HCT116 (cell line): ENCODE data around the gene SERPINC1. TPM values are rescaled to one million over a fixed set of nuclear protein-coding genes. Genes with fewer than 3 reads are reported as not detected.

Experiments used
- ATAC-seq: fragments of 200-7000 bp; cut with Tn5 transposase; 2 replicates; pipeline ENCODE4 v1.9.1; 2020; ENCODE audit warnings: mild to moderate bottlenecking, moderate library complexity
- BruUV-seq: library from RNA; stranded (reverse); fragments of 400-500 nt; replicated peaks from 2 replicates; lab custom pipeline; 2021; lab: Mats Ljungman, UMichigan
- CTCF ChIA-PET: fragments of 300-600 bp; sonication (Branson Sonifier 250); formaldehyde crosslinking; loops from one replicate; lab custom pipeline; 2021; ENCODE audit warnings: antibody characterized with exemption; lab: Charles Lee
- POLR2A ChIA-PET: fragments of 300-600, 350-600 bp; sonication (Branson Sonifier 250); formaldehyde crosslinking; loops from one replicate; lab custom pipeline; 2021; ENCODE audit warnings: antibody characterized with exemption; lab: Charles Lee
- RAD21 ChIA-PET, 2 experiments: fragments of 300-600 bp; sonication (Branson Sonifier 250); formaldehyde crosslinking; loops; one replicate each; lab custom pipeline; 2023; ENCODE audit warnings: low total read pairs in 2 of 2; ENCODE audit not compliant: uncharacterized antibody in 2 of 2, unreplicated experiment in 2 of 2, low non-redundant PET in 1 of 2; lab: Charles Lee
- DNase-seq: peaks from one replicate; pipeline ENCODE4 v3.0.0-alpha.2; 2010; ENCODE audit warnings: low read depth, low spot score
- H2AFZ ChIP-seq: fragments of 200-600 bp; shearing (Covaris generic), sonication (generic); 2 replicates; pipeline ENCODE4 v1.6.1; 2017; ENCODE audit warnings: low read depth, mixed run types, mixed read lengths, antibody characterized with exemption, low read length; ENCODE audit not compliant: poor library complexity, severe bottlenecking
- H3K27ac ChIP-seq: 2 replicates; pipeline ENCODE4 v1.5.1; 2012; ENCODE audit warnings: low read depth, low read length
- H3K27me3 ChIP-seq: fragments of 200-600 bp; sonication (generic); 2 replicates; pipeline ENCODE4 v1.6.1; 2016; ENCODE audit warnings: mixed run types, low read length, mixed read lengths; ENCODE audit not compliant: insufficient read depth
- H3K36me3 ChIP-seq, 2 experiments: fragments of 200-500 bp in 1 of 2; fragments of 200-600 bp in 1 of 2; sonication (Bioruptor generic) in 1 of 2; sonication (generic) in 1 of 2; 2 replicates each; pipeline versions ENCODE4 v1.5.1 to v1.6.1; 2014 to 2016; ENCODE audit warnings: low read length in 2 of 2, inconsistent platforms in 1 of 2, mixed read lengths in 1 of 2, mixed run types in 1 of 2; ENCODE audit not compliant: insufficient read depth in 2 of 2, control insufficient read depth in 1 of 2
- H3K4me1 ChIP-seq, 2 experiments: fragments of 200-600 bp in 1 of 2; sonication (generic) in 1 of 2; 2 replicates each; pipeline versions ENCODE4 v1.5.1 to v1.6.1; 2012 to 2017; ENCODE audit warnings: low read length in 2 of 2, inconsistent platforms in 1 of 2, mild to moderate bottlenecking in 1 of 2, mixed read lengths in 1 of 2, mixed run types in 1 of 2, moderate library complexity in 1 of 2; ENCODE audit not compliant: insufficient read depth in 2 of 2, control insufficient read depth in 1 of 2
- H3K4me2 ChIP-seq: fragments of 200-600 bp; sonication (generic); 2 replicates; pipeline ENCODE4 v1.6.1; 2017; ENCODE audit warnings: mixed run types, low read length, mixed read lengths
- H3K4me3 ChIP-seq, 2 experiments: fragments of 200-600 bp in 1 of 2; sonication (generic) in 1 of 2; replicated peaks in 1 of 2; 2 replicates each; pipeline ENCODE4 v1.5.1; 2011 to 2016; ENCODE audit warnings: low read length in 2 of 2, control low read depth in 1 of 2, low read depth in 1 of 2, mild to moderate bottlenecking in 1 of 2, mixed read lengths in 1 of 2, mixed run types in 1 of 2
- H3K79me2 ChIP-seq: fragments of 200-600 bp; sonication (generic); 2 replicates; pipeline ENCODE4 v1.6.1; 2017; ENCODE audit warnings: mild to moderate bottlenecking, mixed run types, low read length, moderate library complexity, mixed read lengths; ENCODE audit not compliant: insufficient read depth
- H3K9ac ChIP-seq: fragments of 200-600 bp; sonication (generic); 2 replicates; pipeline ENCODE4 v1.6.1; 2016; ENCODE audit warnings: low read length, mixed read lengths
- H3K9me2 ChIP-seq: fragments of 200-600 bp; sonication (generic), shearing (Covaris generic); 2 replicates; pipeline ENCODE4 v1.6.1; 2017; ENCODE audit warnings: mixed run types, mild to moderate bottlenecking, moderate library complexity; ENCODE audit not compliant: insufficient read depth
- H3K9me3 ChIP-seq, 2 experiments: fragments of 200-500 bp in 1 of 2; fragments of 200-600 bp in 1 of 2; sonication (Bioruptor generic) in 1 of 2; sonication (generic) in 1 of 2; 2 replicates each; pipeline ENCODE4 v1.6.1; 2014 to 2017; ENCODE audit warnings: low read length in 2 of 2, mixed read lengths in 2 of 2, inconsistent platforms in 1 of 2, low read depth in 1 of 2, mild to moderate bottlenecking in 1 of 2, mixed run types in 1 of 2, moderate library complexity in 1 of 2; ENCODE audit not compliant: control insufficient read depth in 1 of 2, insufficient read depth in 1 of 2
- H4K20me1 ChIP-seq: fragments of 200-600 bp; sonication (generic), shearing (Covaris generic); 2 replicates; pipeline ENCODE4 v1.6.1; 2017; ENCODE audit warnings: mixed run types, mild to moderate bottlenecking, moderate library complexity; ENCODE audit not compliant: insufficient read depth
- CBX3 ChIP-seq: IDR thresholded peaks from 2 replicates; pipeline ENCODE4 v1.6.1; 2012; ENCODE audit warnings: low read depth
- CEBPB ChIP-seq: IDR thresholded peaks from 2 replicates; pipeline ENCODE4 v1.6.1; 2012; ENCODE audit warnings: low read depth
- CTCF ChIP-seq, 3 experiments: fragments of 200-600 bp in 1 of 3; sonication (generic) in 1 of 3; IDR thresholded peaks in 2 of 3; conservative IDR thresholded peaks in 1 of 3; 2 replicates each; pipeline ENCODE4 v1.5.1; 2012 to 2017; ENCODE audit warnings: low read depth in 2 of 3, low read length in 2 of 3, antibody characterized with exemption in 1 of 3, borderline replicate concordance in 1 of 3, control low read depth in 1 of 3, mild to moderate bottlenecking in 1 of 3, mixed read lengths in 1 of 3, mixed run types in 1 of 3, moderate library complexity in 1 of 3; ENCODE audit not compliant: insufficient read depth in 1 of 3
- ELF1 ChIP-seq: IDR thresholded peaks from 2 replicates; pipeline ENCODE4 v1.6.1; 2012; ENCODE audit warnings: low read depth, borderline replicate concordance
- EZH2 ChIP-seq: fragments of 200-600 bp; sonication (generic); IDR thresholded peaks from 2 replicates; pipeline ENCODE4 v1.6.1; 2017; ENCODE audit warnings: antibody characterized with exemption, mixed run types
- EZH2phosphoT487 ChIP-seq: fragments of 200-600 bp; IDR thresholded peaks from 2 replicates; pipeline ENCODE4 v1.6.1; 2018; ENCODE audit warnings: antibody characterized with exemption, borderline replicate concordance
- FOSL1 ChIP-seq: IDR thresholded peaks from 2 replicates; pipeline ENCODE4 v1.6.1; 2012; ENCODE audit warnings: low read depth
- JUND ChIP-seq: IDR thresholded peaks from 2 replicates; pipeline ENCODE4 v1.6.1; 2012
- MAX ChIP-seq: IDR thresholded peaks from 2 replicates; pipeline ENCODE4 v1.6.1; 2012
- POLR2A ChIP-seq: IDR thresholded peaks from 2 replicates; pipeline ENCODE4 v1.7.0; 2011; ENCODE audit warnings: borderline replicate concordance; ENCODE audit not compliant: insufficient read depth, insufficient read length; ENCODE audit errors: extremely low read depth
- POLR2AphosphoS5 ChIP-seq: IDR thresholded peaks from 2 replicates; pipeline ENCODE4 v1.6.1; 2011; ENCODE audit warnings: mild to moderate bottlenecking, low read depth, low read length, moderate library complexity
- RAD21 ChIP-seq: IDR thresholded peaks from 2 replicates; pipeline ENCODE4 v1.6.1; 2012; ENCODE audit warnings: low read depth, mild to moderate bottlenecking
- REST ChIP-seq: IDR thresholded peaks from 2 replicates; pipeline ENCODE4 v1.6.1; 2012; ENCODE audit warnings: low read depth
- SIN3A ChIP-seq: IDR thresholded peaks from 2 replicates; pipeline ENCODE4 v1.6.1; 2012; ENCODE audit warnings: low read depth
- SP1 ChIP-seq: IDR thresholded peaks from 2 replicates; pipeline ENCODE4 v1.6.1; 2012; ENCODE audit warnings: low read depth
- SRF ChIP-seq: IDR thresholded peaks from 2 replicates; pipeline ENCODE4 v1.6.1; 2012; ENCODE audit warnings: low read depth
- ZBTB33 ChIP-seq: IDR thresholded peaks from 2 replicates; pipeline ENCODE4 v1.6.1; 2011; ENCODE audit warnings: mild to moderate bottlenecking, low read length, moderate library complexity; ENCODE audit not compliant: insufficient replicate concordance; ENCODE audit errors: extremely low read depth
- ZFX ChIP-seq: fragments of 450-650 bp; IDR thresholded peaks from 2 replicates; pipeline ENCODE4 v1.6.1; 2017
- ZNF274 ChIP-seq: fragments of 200-500 bp; sonication (Bioruptor generic); IDR thresholded peaks from 2 replicates; pipeline ENCODE4 v1.6.1; 2014; ENCODE audit warnings: mild to moderate bottlenecking, low read depth, low read length, inconsistent platforms
- intact Hi-C: fragments of 100-400 bp; cut with micrococcal nuclease; formaldehyde crosslinking; loops from 2 replicates; pipeline ENCODE4 v1.10.0; 2022
- total RNA-seq: library from RNA; stranded (reverse); gene quantifications from one replicate; pipeline ENCODE4 v1.2.1, GENCODE V29; 2021; ENCODE audit not compliant: unreplicated experiment

The SERPINC1 gene
- total RNA-seq, 1 experiment from 2014 or later: 0.61 TPM

- ATAC-seq (no peak), DNase-seq (no peak)
- H3K4me2 ChIP-seq: no peak overlapping the region
- no peaks in the 10 kb centered on the region for H3K36me3 ChIP-seq
- H3K27me3 ChIP-seq: no peaks in the 10 kb centered on the region
- H3K9me3 ChIP-seq: no peaks in the 10 kb centered on the region
- H2AFZ ChIP-seq: no peak overlapping the region
- RAD21 ChIA-PET: no interaction called here
- no peak overlapping the region for H3K27ac ChIP-seq
- intact Hi-C loops: no loop called here
- no peaks in the 10 kb centered on the region for H3K4me1 ChIP-seq
- H3K4me3 ChIP-seq: no peak overlapping the region
- no peak overlapping the region for H3K9ac ChIP-seq
- CTCF ChIA-PET: no interaction called here
- no peaks in the 10 kb centered on the region for H3K79me2 ChIP-seq
- BruUV-seq: no TSS peak
- H3K9me2 ChIP-seq: no peaks in the 10 kb centered on the region
- no peaks in the 10 kb centered on the region for H4K20me1 ChIP-seq
- POLR2A ChIA-PET: no interaction called here
- TF ChIP-seq EZH2 (no peak), ZFX (no peak), CTCF (IDR thresholded peaks at IDR 0.05 in 2 of 3, conservative IDR thresholded peaks at IDR 0.05 in 1 of 3; ENCODE audit: borderline replicate concordance in 1 of 3, insufficient read depth in 1 of 3, low read depth in 2 of 3, low read length in 2 of 3) (no peak), CBX3 (no peak), EZH2phosphoT487 (no peak), FOSL1 (no peak), ELF1 (no peak), CEBPB (no peak), ZNF274 (no peak), RAD21 (no peak), POLR2A (no peak), SP1 (no peak), REST (no peak), POLR2AphosphoS5 (no peak), SIN3A (no peak), JUND (no peak), SRF (no peak), ZBTB33 (no peak), MAX (no peak)
- TF ChIP-seq, all 23 proteins: peak for 0
Measured at GRCh38 chr1:173913111-173913510, 4.0 kb downstream of the SERPINC1 start.
